ENCODE measurements around the gene NUMBL.
"Not testable (repeated sequence)": the region's sequence is repeated elsewhere in the genome, so short reads cannot be mapped to it uniquely, and the experiment has no call there.

NUMBL gene

DNA sequence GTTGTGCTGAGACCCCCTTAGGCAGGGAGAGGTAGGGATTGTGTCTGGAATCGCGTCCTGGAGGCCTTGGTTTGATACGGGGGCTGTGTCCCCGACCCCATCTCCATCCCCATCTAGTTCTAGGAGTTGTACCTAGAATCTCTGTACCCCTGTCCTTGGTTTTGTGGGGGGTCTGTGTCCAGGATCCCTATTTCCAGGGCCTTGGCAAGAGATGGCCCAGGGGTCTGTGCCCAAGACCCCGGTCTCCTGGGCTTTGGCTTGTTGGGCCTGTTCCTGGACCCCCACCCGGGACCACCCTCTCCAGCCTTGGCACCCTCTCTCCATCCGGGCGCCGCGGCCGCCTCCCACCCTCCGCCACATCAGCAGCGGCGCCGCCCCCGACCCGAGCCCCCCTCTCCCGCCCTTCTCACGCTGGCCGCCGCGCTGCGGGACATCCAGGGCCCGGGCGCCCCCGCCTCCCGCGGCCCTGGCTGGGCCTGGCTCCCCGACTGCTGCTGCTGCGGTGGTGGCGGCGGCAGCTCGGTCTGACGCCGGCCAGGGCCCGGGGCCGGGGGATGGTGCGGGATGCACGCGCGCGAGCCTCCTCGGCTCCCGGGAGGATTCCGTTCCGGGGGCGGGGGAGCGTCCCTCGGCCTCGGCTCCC, at the start of gene NUMBL:
Gene NUMBL (minus strand): TSS at position 602 of the 643 bp plus-strand sequence. CDS start 168 bp downstream, at position 434.
- no peak for DNase-seq (ENCODE audit: low spot score)

- no peak for DNase-seq (ENCODE audit: low spot score)
These were observed 48.8 kb upstream of the NUMBL start for GRCh38 chr19:40739030-40739839.

DNA sequence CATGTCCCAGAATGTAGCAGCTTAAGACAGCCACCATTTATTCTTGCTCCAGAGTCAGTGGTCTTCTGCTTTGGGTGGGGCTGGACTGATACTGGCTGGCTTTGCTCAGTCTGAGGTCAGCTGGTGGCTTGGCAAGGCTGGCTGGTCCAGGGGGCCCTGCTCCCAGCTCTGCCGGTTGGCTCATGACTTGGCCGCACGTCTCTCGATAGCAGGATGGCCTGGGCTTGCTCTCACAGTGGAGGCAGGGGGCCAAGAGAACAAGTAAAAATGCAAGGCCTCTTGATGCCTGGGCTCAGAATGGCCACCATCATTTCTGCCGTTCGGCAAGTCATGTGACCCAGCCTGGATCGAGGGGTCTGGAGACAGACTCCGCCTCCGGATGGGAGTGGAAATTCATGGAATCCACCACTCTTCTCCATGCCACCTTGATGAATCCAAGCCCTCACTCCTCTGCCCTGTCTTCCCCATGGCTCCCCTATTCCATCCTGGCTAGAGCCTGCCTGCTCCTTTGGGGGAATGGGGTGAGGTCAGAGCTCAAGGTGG, 46.7 kb upstream of the NUMBL start:
- no peak for DNase-seq (ENCODE audit: low spot score)

DNA sequence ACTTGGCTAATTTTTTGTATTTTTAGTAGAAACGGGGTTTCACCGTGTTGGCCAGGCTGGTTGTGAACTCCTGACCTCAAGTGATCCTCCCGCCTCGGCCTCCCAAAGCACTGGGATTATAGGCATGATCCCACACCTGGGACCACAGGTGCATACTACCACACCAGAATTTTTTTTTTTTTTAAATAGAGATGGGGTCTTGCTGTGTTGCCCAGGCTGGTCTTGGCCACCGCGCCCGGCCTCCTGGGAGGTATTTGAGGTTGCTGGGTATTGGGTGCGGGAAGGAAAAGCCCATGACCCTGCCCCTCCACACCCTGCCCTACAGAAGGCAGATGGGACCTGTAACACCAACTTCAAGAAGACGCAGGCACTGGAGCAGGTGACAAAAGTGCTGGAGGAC, 46.2 kb upstream of the NUMBL start:
- no peak for DNase-seq (ENCODE audit: low spot score)

GRCh38 chr19:40735013-40735771, 44.7 kb upstream of the NUMBL start:
- DNase-seq (ENCODE audit: low spot score), result no peak

- DNase-seq (ENCODE audit: low spot score), result no peak
These were observed 42.7 kb upstream of the NUMBL start for GRCh38 chr19:40733149-40733548.

- not testable (repeated sequence) for DNase-seq (ENCODE audit: low spot score)
These were observed 41.9 kb upstream of the NUMBL start for GRCh38 chr19:40732304-40732703.

GRCh38 chr19:40730065-40730464, 39.6 kb upstream of the NUMBL start:
- not testable (repeated sequence) for DNase-seq (ENCODE audit: low spot score)

- peak; percentile 53 for DNase-seq (ENCODE audit: low spot score)
These were observed 35.8 kb upstream of the NUMBL start for GRCh38 chr19:40726279-40726678.

DNA sequence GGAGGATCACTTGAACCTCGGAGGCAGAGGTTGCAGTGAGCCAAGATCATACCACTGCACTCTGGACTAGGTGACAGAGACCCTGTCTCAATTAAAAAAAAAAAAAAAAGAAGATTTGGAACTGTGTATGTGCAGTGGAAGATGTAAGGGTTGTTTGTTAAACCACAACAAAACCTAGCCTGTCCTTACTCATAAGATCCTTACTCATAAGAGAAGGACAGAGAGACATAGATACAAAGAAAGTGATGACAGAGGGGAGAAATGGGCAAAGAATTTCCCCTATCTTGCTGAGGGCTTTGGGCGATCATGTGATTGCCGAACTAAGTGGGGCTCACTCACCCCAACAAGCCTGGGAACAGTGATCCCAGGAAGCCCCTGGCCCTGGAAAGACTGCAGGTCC, 34.4 kb upstream of the NUMBL start:
- DNase-seq (ENCODE audit: low spot score), result no peak

DNA sequence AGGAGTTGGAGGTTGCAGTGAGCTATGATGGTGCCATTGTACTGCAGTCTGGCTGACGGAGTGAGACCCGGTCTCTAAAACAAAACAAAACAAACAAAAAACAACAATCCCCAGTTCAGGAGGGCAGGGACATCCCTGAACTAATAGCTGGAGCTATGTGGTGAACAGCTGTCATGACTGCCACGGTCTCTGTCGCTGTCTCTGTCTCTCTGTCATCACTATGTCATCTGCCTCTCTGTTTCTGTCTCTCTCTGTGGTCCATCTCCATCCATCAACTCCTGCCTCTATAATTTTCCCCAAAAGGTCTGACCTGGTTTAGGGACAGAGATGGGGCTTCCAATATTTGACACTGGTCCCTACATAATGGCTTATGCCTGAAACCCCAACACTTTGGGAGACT, 33.9 kb upstream of the NUMBL start:
- no peak for DNase-seq (ENCODE audit: low spot score)

GRCh38 chr19:40723661-40724254, 33.3 kb upstream of the NUMBL start:
- DNase-seq (ENCODE audit: low spot score), result no peak

GRCh38 chr19:40721936-40722661, 31.6 kb upstream of the NUMBL start:
- no peak for DNase-seq (ENCODE audit: low spot score)

DNA sequence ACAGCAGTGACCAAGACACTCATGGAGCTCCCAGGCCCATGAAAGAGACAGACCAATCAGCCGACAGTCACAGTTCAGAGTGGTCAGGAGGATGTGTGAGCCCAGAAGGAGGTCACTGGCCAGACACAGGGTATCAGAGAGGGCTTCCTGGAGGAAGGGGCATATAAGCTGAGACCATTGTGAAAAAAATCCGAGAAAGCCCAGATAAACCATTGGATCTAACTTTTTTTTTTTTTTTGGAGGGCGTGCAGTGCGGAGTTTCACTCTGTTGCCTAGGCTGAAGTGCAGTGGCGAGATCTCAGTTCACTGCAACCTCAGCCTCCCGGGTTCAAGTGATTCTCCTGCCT, 30.7 kb upstream of the NUMBL start:
- no peak for DNase-seq (ENCODE audit: low spot score)

DNA sequence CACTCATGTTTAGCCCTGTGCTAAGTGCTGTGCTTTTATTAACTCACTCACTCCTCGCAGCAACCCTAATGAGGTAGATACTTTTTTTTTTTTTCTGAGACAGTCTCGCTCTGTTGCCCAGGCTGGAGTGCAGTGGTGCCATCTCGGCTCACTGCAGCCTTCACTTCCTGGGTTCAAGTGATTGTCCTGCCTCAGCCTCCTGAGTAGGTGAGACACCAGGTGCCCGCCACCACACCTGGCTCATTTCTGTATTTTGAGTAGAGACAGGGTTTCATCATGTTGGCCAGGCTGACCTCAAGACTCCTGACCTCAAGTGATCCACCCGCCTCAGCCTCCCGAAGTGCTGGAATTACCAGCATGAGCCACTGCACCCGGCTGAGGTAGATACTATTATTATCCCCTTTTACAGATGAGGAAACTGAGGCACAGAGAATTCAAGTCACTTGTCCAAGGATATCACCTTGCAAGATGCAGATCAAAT, 29.0 kb upstream of the NUMBL start:
- no peak for DNase-seq (ENCODE audit: low spot score)

GRCh38 chr19:40718774-40719391, 28.4 kb upstream of the NUMBL start:
- DNase-seq (ENCODE audit: low spot score), result peak; percentile 88

- no peak for DNase-seq (ENCODE audit: low spot score)
These were observed 27.7 kb upstream of the NUMBL start for GRCh38 chr19:40717880-40718773.

DNA sequence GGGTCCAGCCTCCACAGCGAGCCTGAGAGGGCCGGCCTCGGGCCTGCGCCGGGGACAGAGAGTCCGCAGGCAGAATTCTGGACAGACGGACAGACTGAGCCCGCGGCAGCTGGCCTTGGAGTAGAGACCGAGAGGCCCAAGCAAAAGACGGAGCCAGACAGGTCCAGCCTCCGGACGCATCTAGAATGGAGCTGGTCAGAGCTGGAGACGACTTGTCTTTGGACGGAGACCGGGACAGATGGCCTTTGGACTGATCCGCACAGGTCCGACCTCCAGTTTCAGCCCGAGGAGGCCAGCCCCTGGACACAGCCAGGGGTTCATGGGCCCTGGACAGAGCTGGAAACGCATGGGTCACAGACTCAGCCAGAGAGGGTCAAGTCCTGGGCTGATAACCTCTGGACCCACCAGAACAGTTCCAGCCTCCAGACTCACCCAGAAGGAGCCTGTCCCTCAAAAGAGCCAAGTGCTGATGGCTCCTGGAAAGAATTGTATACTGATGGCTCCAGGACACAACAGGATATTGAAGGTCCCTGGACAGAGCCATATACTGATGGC, 27.0 kb upstream of the NUMBL start:
- no peak for DNase-seq (ENCODE audit: low spot score)

GRCh38 chr19:40716482-40717324, 26.3 kb upstream of the NUMBL start, which contains the start of the genes COQ8B and ITPKC:
Gene COQ8B (minus strand): TSS chr19:40716886. CDS start chr19:40714632, 2,254 bp downstream.
Gene ITPKC (plus strand): TSS chr19:40717112. CDS start chr19:40717136, 24 bp downstream.
- peak; percentile 94 for DNase-seq (ENCODE audit: low spot score)
